Measurements from ENCODE around the gene TEX264.

TEX264 gene

GRCh38 chr3:51675201-51675611 is 4.2 kb downstream of the TEX264 start:
- Histone ChIP-seq H3K9ac (ENCODE audit: low read length in 2 of 2) (peak overlapping the region in 1 of 2 donors; percentile 29), H3K4me3 (ENCODE audit: low read length in 2 of 2) (no peak overlapping the region), H3K27ac (ENCODE audit: low read length) (no peak overlapping the region), H3K4me1 (ENCODE audit: control insufficient read depth, insufficient read depth, low read length) (peaks cover 39% of the 10 kb centered on the region), H3K27me3 (ENCODE audit: control insufficient read depth in 1 of 2, insufficient read depth in 2 of 2, low read length in 2 of 2) (no peaks in the 10 kb centered on the region), H3K36me3 (ENCODE audit: control insufficient read depth in 2 of 2, insufficient read depth in 2 of 2, low read length in 2 of 2) (peaks cover 9 to 20% of the 10 kb centered on the region in 2 donors), H3K9me3 (ENCODE audit: control insufficient read depth in 2 of 2, low read length in 2 of 2) (no peaks in the 10 kb centered on the region)

GRCh38 chr3:51676102-51676640 is 5.1 kb downstream of the TEX264 start:
- Histone ChIP-seq H3K4me1 (ENCODE audit: control insufficient read depth, insufficient read depth, low read length) (peaks cover 41% of the 10 kb centered on the region), H3K36me3 (ENCODE audit: control insufficient read depth in 2 of 2, insufficient read depth in 2 of 2, low read length in 2 of 2) (peaks cover 9 to 24% of the 10 kb centered on the region in 2 donors), H3K27me3 (ENCODE audit: control insufficient read depth in 1 of 2, insufficient read depth in 2 of 2, low read length in 2 of 2) (no peaks in the 10 kb centered on the region), H3K27ac (ENCODE audit: low read length) (no peak overlapping the region), H3K9me3 (ENCODE audit: control insufficient read depth in 2 of 2, low read length in 2 of 2) (no peaks in the 10 kb centered on the region), H3K4me3 (ENCODE audit: low read length in 2 of 2) (no peak overlapping the region), H3K9ac (ENCODE audit: low read length in 2 of 2) (no peak overlapping the region)

GRCh38 chr3:51677358-51677757 is 6.3 kb downstream of the TEX264 start:
- no peak overlapping the region for H3K27ac ChIP-seq (ENCODE audit: low read length)
- no peak overlapping the region for H3K4me3 ChIP-seq (ENCODE audit: low read length in 2 of 2)
- no peaks in the 10 kb centered on the region for H3K9me3 ChIP-seq (ENCODE audit: control insufficient read depth in 2 of 2, low read length in 2 of 2)
- H3K4me1 ChIP-seq (ENCODE audit: control insufficient read depth, insufficient read depth, low read length) = peaks cover 42% of the 10 kb centered on the region
- no peaks in the 10 kb centered on the region for H3K27me3 ChIP-seq (ENCODE audit: control insufficient read depth in 1 of 2, insufficient read depth in 2 of 2, low read length in 2 of 2)
- H3K9ac ChIP-seq (ENCODE audit: low read length in 2 of 2) = no peak overlapping the region
- H3K36me3 ChIP-seq (ENCODE audit: control insufficient read depth in 2 of 2, insufficient read depth in 2 of 2, low read length in 2 of 2) = peaks cover 9 to 26% of the 10 kb centered on the region in 2 donors

GRCh38 chr3:51678186-51678585 is 7.1 kb downstream of the TEX264 start:
- Histone ChIP-seq H3K36me3 (ENCODE audit: control insufficient read depth in 2 of 2, insufficient read depth in 2 of 2, low read length in 2 of 2) (peaks cover 9 to 26% of the 10 kb centered on the region in 2 donors), H3K4me1 (ENCODE audit: control insufficient read depth, insufficient read depth, low read length) (peaks cover 40% of the 10 kb centered on the region)

DNA sequence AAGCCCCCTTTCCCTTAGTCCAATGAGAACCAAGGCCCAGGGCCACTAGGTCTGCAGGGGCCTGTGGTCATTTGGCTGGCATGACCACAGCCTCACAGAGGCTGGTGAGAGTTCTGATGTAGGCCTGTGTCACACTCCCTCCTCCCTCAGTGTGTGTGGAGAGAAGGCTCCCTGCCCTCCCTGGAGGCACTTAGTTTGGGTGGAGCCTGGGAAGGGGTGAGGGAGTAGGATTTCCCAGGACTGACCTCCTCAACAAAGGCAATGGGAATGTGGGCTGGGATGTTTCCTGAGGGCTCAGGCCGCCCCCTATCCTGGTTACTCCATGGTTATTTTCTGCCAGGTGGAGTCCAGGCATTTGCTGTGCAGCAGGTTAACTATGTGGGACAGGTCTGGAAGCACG is 7.6 kb downstream of the TEX264 start:
- H3K27ac ChIP-seq (ENCODE audit: low read length) = no peak overlapping the region
- no peaks in the 10 kb centered on the region for H3K9me3 ChIP-seq (ENCODE audit: control insufficient read depth in 2 of 2, low read length in 2 of 2)
- H3K9ac ChIP-seq (ENCODE audit: low read length in 2 of 2) = peak overlapping the region in 1 of 2 donors; percentile 21
- H3K27me3 ChIP-seq (ENCODE audit: control insufficient read depth in 1 of 2, insufficient read depth in 2 of 2, low read length in 2 of 2) = no peaks in the 10 kb centered on the region
- H3K4me1 ChIP-seq (ENCODE audit: control insufficient read depth, insufficient read depth, low read length) = peaks cover 39% of the 10 kb centered on the region
- H3K4me3 ChIP-seq (ENCODE audit: low read length in 2 of 2) = no peak overlapping the region
- peaks cover 9 to 26% of the 10 kb centered on the region in 2 donors for H3K36me3 ChIP-seq (ENCODE audit: control insufficient read depth in 2 of 2, insufficient read depth in 2 of 2, low read length in 2 of 2)

More at GRCh38 chr3:51678186-51678585, 7.1 kb downstream of the TEX264 start:
- Histone ChIP-seq H3K9ac (ENCODE audit: low read length in 2 of 2) (peak overlapping the region in 1 of 2 donors; percentile 21), H3K9me3 (ENCODE audit: control insufficient read depth in 2 of 2, low read length in 2 of 2) (no peaks in the 10 kb centered on the region), H3K27me3 (ENCODE audit: control insufficient read depth in 1 of 2, insufficient read depth in 2 of 2, low read length in 2 of 2) (no peaks in the 10 kb centered on the region), H3K4me3 (ENCODE audit: low read length in 2 of 2) (no peak overlapping the region), H3K27ac (ENCODE audit: low read length) (no peak overlapping the region)

DNA sequence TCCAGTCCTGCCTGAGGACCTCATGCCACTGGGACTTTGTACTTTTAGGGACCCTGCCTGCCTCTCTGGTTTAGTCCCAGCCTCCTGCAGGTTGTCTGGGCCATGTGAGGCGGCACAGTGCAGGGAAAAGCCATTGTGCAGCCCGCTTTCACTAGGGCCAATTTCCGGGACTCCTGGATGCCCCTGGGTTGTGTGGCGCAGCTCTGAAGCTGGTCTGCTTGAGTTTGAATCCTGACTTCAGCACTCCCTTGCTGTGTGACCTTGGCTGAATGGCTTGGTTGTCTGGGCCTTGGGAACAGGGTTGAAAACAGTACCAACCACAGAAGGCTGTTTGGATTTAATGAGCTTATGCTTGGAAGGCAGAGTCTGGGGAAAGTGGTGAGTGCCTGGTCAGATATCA is 8.3 kb downstream of the TEX264 start:
- Histone ChIP-seq H3K4me3 (ENCODE audit: low read length in 2 of 2) (no peak overlapping the region), H3K9me3 (ENCODE audit: control insufficient read depth in 2 of 2, low read length in 2 of 2) (no peaks in the 10 kb centered on the region), H3K27ac (ENCODE audit: low read length) (no peak overlapping the region), H3K27me3 (ENCODE audit: control insufficient read depth in 1 of 2, insufficient read depth in 2 of 2, low read length in 2 of 2) (no peaks in the 10 kb centered on the region), H3K9ac (ENCODE audit: low read length in 2 of 2) (no peak overlapping the region), H3K4me1 (ENCODE audit: control insufficient read depth, insufficient read depth, low read length) (peaks cover 35% of the 10 kb centered on the region), H3K36me3 (ENCODE audit: control insufficient read depth in 2 of 2, insufficient read depth in 2 of 2, low read length in 2 of 2) (peaks cover 12 to 28% of the 10 kb centered on the region in 2 donors)

DNA sequence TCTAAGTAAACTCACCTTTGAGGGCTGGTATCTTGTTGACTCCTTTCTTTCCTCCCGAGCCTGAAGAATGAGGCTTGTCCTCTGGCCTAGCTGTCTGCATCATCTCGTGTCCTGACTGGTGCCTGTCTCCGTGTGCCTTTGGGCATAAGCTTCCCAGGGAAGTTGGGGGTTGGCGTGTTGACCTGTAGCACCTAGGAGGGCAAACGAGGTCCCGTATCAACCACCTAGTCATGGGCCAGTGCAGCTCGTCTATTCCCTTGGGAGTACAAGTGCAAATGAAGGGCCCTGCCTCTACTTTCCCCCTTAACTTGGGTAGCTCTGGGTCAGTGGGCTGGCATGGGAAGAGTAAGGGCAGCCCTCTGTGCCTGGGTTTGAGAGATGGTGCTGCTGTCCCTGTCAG is 8.7 kb downstream of the TEX264 start:
- Histone ChIP-seq H3K9ac (ENCODE audit: low read length in 2 of 2) (no peak overlapping the region), H3K27me3 (ENCODE audit: control insufficient read depth in 1 of 2, insufficient read depth in 2 of 2, low read length in 2 of 2) (no peaks in the 10 kb centered on the region), H3K9me3 (ENCODE audit: control insufficient read depth in 2 of 2, low read length in 2 of 2) (no peaks in the 10 kb centered on the region), H3K4me3 (ENCODE audit: low read length in 2 of 2) (no peak overlapping the region), H3K36me3 (ENCODE audit: control insufficient read depth in 2 of 2, insufficient read depth in 2 of 2, low read length in 2 of 2) (peaks cover 17 to 31% of the 10 kb centered on the region in 2 donors), H3K4me1 (ENCODE audit: control insufficient read depth, insufficient read depth, low read length) (peaks cover 39% of the 10 kb centered on the region), H3K27ac (ENCODE audit: low read length) (no peak overlapping the region)

DNA sequence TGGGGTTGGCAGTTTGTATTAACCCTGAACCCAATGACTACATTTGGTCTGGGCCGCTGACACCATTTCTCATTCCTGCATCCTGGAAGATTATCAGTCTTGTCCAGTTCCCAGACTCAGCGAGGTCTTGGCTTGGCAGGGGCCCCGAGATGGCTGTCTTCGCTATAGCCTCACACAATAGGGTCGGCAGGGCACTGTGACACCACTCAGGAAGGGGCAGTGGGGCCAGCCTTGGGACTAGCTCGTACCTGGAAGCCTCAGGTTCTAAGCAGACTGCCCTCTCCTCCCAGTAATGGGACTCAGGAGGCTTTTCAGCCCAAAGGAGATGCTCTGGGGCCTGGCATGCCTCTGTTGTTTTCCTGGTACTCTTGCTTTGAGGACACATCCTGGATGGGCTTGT is 9.1 kb downstream of the TEX264 start:
- H3K36me3 ChIP-seq (ENCODE audit: control insufficient read depth in 2 of 2, insufficient read depth in 2 of 2, low read length in 2 of 2) = peaks cover 21 to 31% of the 10 kb centered on the region in 2 donors
- H3K27ac ChIP-seq (ENCODE audit: low read length) = no peak overlapping the region
- peaks cover 40% of the 10 kb centered on the region for H3K4me1 ChIP-seq (ENCODE audit: control insufficient read depth, insufficient read depth, low read length)
- H3K27me3 ChIP-seq (ENCODE audit: control insufficient read depth in 1 of 2, insufficient read depth in 2 of 2, low read length in 2 of 2) = no peaks in the 10 kb centered on the region
- no peaks in the 10 kb centered on the region for H3K9me3 ChIP-seq (ENCODE audit: control insufficient read depth in 2 of 2, low read length in 2 of 2)
- H3K9ac ChIP-seq (ENCODE audit: low read length in 2 of 2) = no peak overlapping the region
- no peak overlapping the region for H3K4me3 ChIP-seq (ENCODE audit: low read length in 2 of 2)

GRCh38 chr3:51680663-51681230 is 9.7 kb downstream of the TEX264 start:
- Histone ChIP-seq H3K4me1 (ENCODE audit: control insufficient read depth, insufficient read depth, low read length) (peaks cover 38% of the 10 kb centered on the region), H3K27ac (ENCODE audit: low read length) (peak overlapping the region; percentile 18), H3K36me3 (ENCODE audit: control insufficient read depth in 2 of 2, insufficient read depth in 2 of 2, low read length in 2 of 2) (peaks cover 22 to 32% of the 10 kb centered on the region in 2 donors), H3K27me3 (ENCODE audit: control insufficient read depth in 1 of 2, insufficient read depth in 2 of 2, low read length in 2 of 2) (no peaks in the 10 kb centered on the region), H3K9ac (ENCODE audit: low read length in 2 of 2) (peak overlapping the region in 1 of 2 donors; percentile 36), H3K4me3 (ENCODE audit: low read length in 2 of 2) (no peak overlapping the region), H3K9me3 (ENCODE audit: control insufficient read depth in 2 of 2, low read length in 2 of 2) (no peaks in the 10 kb centered on the region)

DNA sequence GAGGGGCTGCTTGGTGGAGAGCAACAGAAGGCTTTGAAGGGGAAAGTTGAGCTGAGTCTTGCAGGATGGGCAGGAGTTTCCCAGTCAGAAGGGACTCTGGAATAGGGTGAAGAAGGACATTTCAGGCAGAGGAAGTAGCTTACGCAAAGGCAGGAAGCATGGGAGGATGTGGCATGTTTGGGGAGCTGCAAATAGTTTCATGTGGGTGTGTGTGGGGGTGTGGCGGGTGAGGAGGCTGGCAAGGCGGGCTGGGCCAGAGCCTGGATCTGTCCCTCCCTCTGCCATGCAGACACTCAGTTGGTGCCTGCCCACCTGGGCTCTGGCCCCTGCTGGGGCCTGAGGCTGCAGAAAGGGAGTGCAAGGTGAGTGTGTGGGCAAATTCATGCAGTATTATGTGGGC is 10.4 kb downstream of the TEX264 start:
- Histone ChIP-seq H3K9ac (ENCODE audit: low read length in 2 of 2) (peak overlapping the region in 1 of 2 donors; percentile 36), H3K36me3 (ENCODE audit: control insufficient read depth in 2 of 2, insufficient read depth in 2 of 2, low read length in 2 of 2) (peaks cover 22 to 36% of the 10 kb centered on the region in 2 donors), H3K9me3 (ENCODE audit: control insufficient read depth in 2 of 2, low read length in 2 of 2) (no peaks in the 10 kb centered on the region), H3K4me3 (ENCODE audit: low read length in 2 of 2) (no peak overlapping the region), H3K27me3 (ENCODE audit: control insufficient read depth in 1 of 2, insufficient read depth in 2 of 2, low read length in 2 of 2) (no peaks in the 10 kb centered on the region), H3K4me1 (ENCODE audit: control insufficient read depth, insufficient read depth, low read length) (peaks cover 42% of the 10 kb centered on the region), H3K27ac (ENCODE audit: low read length) (peak overlapping the region; percentile 18)

DNA sequence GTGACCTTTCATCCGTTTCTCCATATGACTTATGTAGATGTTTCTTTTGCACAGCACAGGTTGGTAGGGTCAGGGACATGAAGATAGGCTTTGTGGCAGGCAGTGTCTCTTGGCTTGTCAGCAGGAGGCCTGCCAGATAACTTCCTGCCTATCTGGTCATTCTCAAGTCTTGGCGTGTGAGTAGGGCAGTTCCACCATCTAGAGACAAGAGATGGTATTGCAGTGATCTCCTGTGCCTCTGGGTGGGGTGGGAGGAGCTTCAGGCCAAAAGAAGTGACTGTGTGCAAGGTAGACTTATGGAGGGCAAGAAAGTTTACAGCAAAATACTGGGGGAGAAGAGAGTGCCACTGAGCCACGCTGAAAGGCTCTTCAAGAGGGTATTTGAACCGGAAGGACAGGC is 11.0 kb downstream of the TEX264 start:
- Histone ChIP-seq H3K4me3 (ENCODE audit: low read length in 2 of 2) (no peak overlapping the region), H3K9me3 (ENCODE audit: control insufficient read depth in 2 of 2, low read length in 2 of 2) (no peaks in the 10 kb centered on the region), H3K4me1 (ENCODE audit: control insufficient read depth, insufficient read depth, low read length) (peaks cover 42% of the 10 kb centered on the region), H3K27me3 (ENCODE audit: control insufficient read depth in 1 of 2, insufficient read depth in 2 of 2, low read length in 2 of 2) (no peaks in the 10 kb centered on the region), H3K36me3 (ENCODE audit: control insufficient read depth in 2 of 2, insufficient read depth in 2 of 2, low read length in 2 of 2) (peaks cover 22 to 37% of the 10 kb centered on the region in 2 donors), H3K27ac (ENCODE audit: low read length) (no peak overlapping the region), H3K9ac (ENCODE audit: low read length in 2 of 2) (no peak overlapping the region)

Data from stomach smooth muscle (tissue), 2 donors.